Effector memory CD8-positive, alpha-beta T cell (primary cell): ENCODE data around the gene JAGN1.
"Not testable (repeated sequence)": the region's sequence is repeated elsewhere in the genome, so short reads cannot be mapped to it uniquely, and the experiment has no call there.

Source experiments
- ATAC-seq: fragments of 150-1000 bp; cut with Tn5 transposase; replicated peaks from 2 replicates; pipeline ENCODE4 v1.10.0; 2021; ENCODE audit warnings: mild to moderate bottlenecking, moderate library complexity
- DNase-seq, 3 experiments: peaks; one replicate each; pipeline ENCODE4 v3.0.0; 2021
- H3K27ac Mint-ChIP-seq, 2 donors: one replicate each; pipeline ENCODE4 v1.8.0; 2022; ENCODE audit warnings: mild to moderate bottlenecking in 2 of 2, mixed read lengths in 2 of 2, moderate library complexity in 2 of 2
- H3K27me3 Mint-ChIP-seq, 2 donors: one replicate each; pipeline ENCODE4 v1.8.0; 2022; ENCODE audit warnings: mixed read lengths in 2 of 2
- H3K36me3 Mint-ChIP-seq: one replicate; pipeline ENCODE4 v1.8.0; 2022; ENCODE audit warnings: mild to moderate bottlenecking, moderate library complexity, mixed read lengths; ENCODE audit not compliant: insufficient read depth
- H3K4me1 Mint-ChIP-seq, 2 donors: one replicate each; pipeline ENCODE4 v1.8.0; 2022; ENCODE audit warnings: low read depth in 2 of 2, mixed read lengths in 2 of 2
- H3K4me3 Mint-ChIP-seq, 2 donors: one replicate each; pipeline ENCODE4 v1.8.0; 2022; ENCODE audit warnings: mild to moderate bottlenecking in 2 of 2, mixed read lengths in 2 of 2, moderate library complexity in 2 of 2
- H3K9me3 Mint-ChIP-seq, 2 donors: one replicate each; pipeline ENCODE4 v1.8.0; 2022; ENCODE audit warnings: mixed read lengths in 2 of 2

JAGN1 gene

DNA sequence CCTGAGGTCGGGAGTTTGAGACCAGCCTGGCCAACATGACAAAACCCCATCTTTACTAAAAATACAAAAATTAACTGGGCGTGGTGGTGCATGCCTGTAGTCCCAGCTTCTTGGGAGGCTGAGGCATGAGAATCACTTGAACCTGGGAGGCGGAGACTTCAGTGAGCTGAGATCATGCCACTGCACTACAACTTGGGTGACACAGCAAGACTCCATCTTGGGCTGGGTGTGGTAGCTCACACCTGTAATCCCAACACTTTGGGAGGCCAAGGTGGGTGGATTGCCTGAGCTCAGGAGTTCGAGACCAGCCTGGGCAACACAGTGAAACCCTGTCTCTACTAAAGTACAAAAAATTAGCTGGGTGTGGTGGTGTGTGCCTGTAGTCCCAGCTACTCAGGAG lies 14.2 kb upstream of the JAGN1 start:
- not testable (repeated sequence) for H3K27ac Mint-ChIP-seq

GRCh38 chr3:9876991-9877390 lies 13.4 kb upstream of the JAGN1 start:
- peaks cover 3% of the 10 kb centered on the region for H3K36me3 Mint-ChIP-seq
- no peak for ATAC-seq
- no peak overlapping the region for H3K4me3 Mint-ChIP-seq
- DNase-seq = no peak
- no peak overlapping the region for H3K27ac Mint-ChIP-seq
- no peaks in the 10 kb centered on the region for H3K4me1 Mint-ChIP-seq
- H3K27me3 Mint-ChIP-seq = peaks cover 0 to 23% of the 10 kb centered on the region in 2 donors
- H3K9me3 Mint-ChIP-seq = no peaks in the 10 kb centered on the region

More for the DNA sequence above, 14.2 kb upstream of the JAGN1 start:
- H3K9me3 Mint-ChIP-seq, ATAC-seq, H3K36me3 Mint-ChIP-seq, H3K4me1 Mint-ChIP-seq, DNase-seq, H3K4me3 Mint-ChIP-seq: not testable (repeated sequence)
- H3K27me3 Mint-ChIP-seq = peaks cover 0 to 23% of the 10 kb centered on the region in 2 donors

DNA sequence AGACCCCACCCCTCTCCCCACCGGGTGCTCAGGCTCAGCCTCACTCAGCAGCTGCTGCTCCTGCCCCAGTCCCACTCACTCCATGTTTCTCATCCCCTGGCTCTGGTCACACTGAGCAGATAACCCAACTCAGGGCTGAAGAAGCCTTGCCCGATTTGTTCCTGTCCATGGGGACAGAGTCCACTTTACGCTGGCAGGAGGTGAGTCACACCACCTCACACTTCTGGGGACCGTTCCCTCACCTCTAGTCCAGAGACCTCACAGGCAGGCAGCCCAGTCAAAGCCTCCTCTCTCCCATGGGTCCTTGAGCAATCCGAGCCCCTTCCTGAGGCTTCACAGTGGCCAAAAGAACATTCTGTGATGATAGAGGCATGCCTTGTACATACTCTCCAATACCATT lies 11.7 kb upstream of the JAGN1 start:
- DNase-seq (no peak), ATAC-seq (no peak)
- peaks cover 0 to 23% of the 10 kb centered on the region in 2 donors for H3K27me3 Mint-ChIP-seq
- H3K36me3 Mint-ChIP-seq = peaks cover 4% of the 10 kb centered on the region
- no peak overlapping the region for H3K27ac Mint-ChIP-seq
- no peaks in the 10 kb centered on the region for H3K9me3 Mint-ChIP-seq
- H3K4me1 Mint-ChIP-seq = no peaks in the 10 kb centered on the region
- H3K4me3 Mint-ChIP-seq = no peak overlapping the region

DNA sequence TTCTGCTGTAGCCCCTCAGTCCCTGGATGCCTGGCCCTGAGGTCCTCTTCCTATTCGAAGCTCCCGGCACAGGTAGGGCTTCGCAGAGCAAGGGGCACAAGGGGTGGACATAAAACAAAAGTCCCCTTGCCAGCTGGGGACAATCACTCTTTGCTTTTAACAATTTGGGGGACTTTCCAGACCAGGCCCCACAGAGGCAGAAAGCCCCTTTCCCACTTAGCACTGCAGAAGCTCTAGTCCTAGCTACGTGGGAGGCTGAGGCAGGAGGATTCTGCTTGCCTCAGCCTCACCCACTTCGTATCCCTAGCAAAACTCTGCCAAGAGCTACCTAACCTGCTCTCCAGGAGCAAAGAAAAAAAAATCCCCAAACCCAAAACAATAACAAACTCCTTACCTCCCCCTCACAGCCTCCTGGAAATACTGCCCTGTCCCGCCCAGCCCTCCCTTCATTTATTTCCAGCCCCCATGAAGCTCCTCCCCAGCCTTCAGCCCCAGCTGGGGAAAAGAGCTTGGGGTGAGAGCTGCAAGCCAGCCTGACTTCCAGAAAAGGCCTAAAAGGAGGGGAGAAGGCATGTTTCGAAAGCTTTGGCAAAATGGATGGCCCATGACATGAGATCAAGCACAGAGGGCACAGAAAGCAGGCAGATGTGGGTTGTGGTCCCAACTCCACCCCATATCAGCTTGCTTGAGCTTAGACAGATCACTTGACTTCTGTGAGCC lies 10.4 kb upstream of the JAGN1 start, which contains the start of gene CIDEC:
CIDEC (minus strand) TSS at position 424 of the 720 bp plus-strand sequence. CDS start 1,767 bp downstream, outside the sequence.
- H3K9me3 Mint-ChIP-seq = no peaks in the 10 kb centered on the region
- no peaks in the 10 kb centered on the region for H3K4me1 Mint-ChIP-seq
- no peak within 1 kb of the TSS for H3K27ac Mint-ChIP-seq
- H3K27me3 Mint-ChIP-seq = peaks cover 7 to 32% of the 10 kb centered on the region in 2 donors
- ATAC-seq = no peak
- no peak for DNase-seq
- peaks cover 4% of the 10 kb centered on the region for H3K36me3 Mint-ChIP-seq
- no peak within 1 kb of the TSS for H3K4me3 Mint-ChIP-seq

- DNase-seq (no peak), ATAC-seq (no peak)
- no peak overlapping the region for H3K27ac Mint-ChIP-seq
- H3K4me1 Mint-ChIP-seq = no peaks in the 10 kb centered on the region
- H3K36me3 Mint-ChIP-seq = peaks cover 4% of the 10 kb centered on the region
- H3K9me3 Mint-ChIP-seq = no peaks in the 10 kb centered on the region
- H3K4me3 Mint-ChIP-seq = no peak overlapping the region
- peaks cover 7 to 23% of the 10 kb centered on the region in 2 donors for H3K27me3 Mint-ChIP-seq
These were observed 9.0 kb upstream of the JAGN1 start for GRCh38 chr3:9881441-9881840.

DNA sequence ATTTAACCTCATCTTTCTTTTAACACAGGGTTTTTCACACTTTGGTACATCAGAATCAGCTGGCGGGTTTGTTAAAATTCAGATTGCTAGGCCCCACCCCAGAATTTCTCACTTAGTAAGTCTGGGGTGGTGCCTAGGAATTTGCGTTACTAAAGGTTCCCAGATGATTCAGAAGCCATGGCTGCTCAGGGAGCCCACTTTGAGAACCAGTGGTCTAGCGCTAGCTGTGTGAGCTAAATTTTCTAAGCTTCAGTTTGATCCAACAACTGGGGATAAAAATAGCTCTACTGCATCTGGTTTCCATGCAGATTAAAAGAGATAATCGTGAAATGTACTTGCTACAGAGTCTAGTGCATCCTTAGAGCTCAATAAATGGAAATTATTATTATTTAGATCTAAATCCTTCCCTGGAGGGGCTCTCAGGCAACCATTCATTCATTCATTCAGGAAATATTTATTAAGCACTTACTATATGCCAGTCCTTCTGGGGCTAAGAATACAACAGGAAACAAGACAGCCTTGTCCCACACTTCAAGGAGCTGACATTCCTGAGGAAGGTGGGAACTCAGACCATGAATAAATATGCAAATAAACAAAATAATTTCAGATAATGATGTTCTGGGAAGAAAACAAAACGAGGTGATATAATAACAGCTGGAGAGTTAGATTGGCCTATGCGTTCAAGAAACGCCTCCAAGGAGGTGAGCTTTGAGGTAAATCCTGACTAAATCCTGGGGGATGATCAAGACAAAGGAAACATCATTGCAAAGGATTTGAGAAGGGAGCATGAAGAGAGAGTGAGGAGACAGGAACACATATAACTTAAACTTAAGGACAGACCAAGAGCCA lies 6.5 kb upstream of the JAGN1 start:
- no peak for ATAC-seq
- H3K4me3 Mint-ChIP-seq = no peak overlapping the region
- no peaks in the 10 kb centered on the region for H3K9me3 Mint-ChIP-seq

DNA sequence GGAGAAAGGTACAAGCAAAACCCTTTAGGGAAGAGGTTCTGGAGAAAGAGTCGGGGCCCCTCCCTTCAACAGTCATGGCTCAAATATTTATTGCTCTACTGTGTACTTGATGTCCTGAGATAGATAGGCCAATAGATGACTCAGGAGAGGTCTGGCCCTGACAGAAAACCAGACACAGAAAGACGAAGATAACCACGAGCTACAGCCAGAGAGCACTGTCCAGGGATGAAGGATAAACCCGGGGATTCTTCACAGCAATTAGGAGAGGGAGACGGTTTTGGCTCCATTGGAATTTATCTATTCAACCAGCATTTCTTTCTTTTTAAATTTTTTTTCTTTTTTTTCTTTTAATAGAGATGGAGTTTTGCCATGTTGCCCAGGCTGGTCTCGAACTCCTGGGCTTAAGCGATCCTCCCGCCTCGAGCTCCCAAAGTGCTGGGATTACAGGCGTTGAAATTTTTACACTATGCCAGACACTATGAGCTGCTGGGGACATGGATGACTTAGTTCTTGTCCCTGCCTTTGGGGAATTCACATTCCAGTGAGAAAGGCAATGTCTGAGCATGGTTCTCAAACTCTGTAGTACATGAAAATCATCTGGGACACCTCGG lies 5.8 kb upstream of the JAGN1 start:
- no peaks in the 10 kb centered on the region for H3K4me1 Mint-ChIP-seq
- H3K9me3 Mint-ChIP-seq = no peaks in the 10 kb centered on the region
- no peak overlapping the region for H3K27ac Mint-ChIP-seq
- H3K27me3 Mint-ChIP-seq = peaks cover 7 to 14% of the 10 kb centered on the region in 2 donors
- peaks cover 10% of the 10 kb centered on the region for H3K36me3 Mint-ChIP-seq
- DNase-seq = no peak
- no peak for ATAC-seq
- no peak overlapping the region for H3K4me3 Mint-ChIP-seq

More for the DNA sequence above, 6.5 kb upstream of the JAGN1 start:
- H3K4me1 Mint-ChIP-seq = no peaks in the 10 kb centered on the region
- H3K27me3 Mint-ChIP-seq = peaks cover 7 to 17% of the 10 kb centered on the region in 2 donors
- DNase-seq = no peak
- H3K36me3 Mint-ChIP-seq = peaks cover 5% of the 10 kb centered on the region
- H3K27ac Mint-ChIP-seq = no peak overlapping the region

GRCh38 chr3:9886328-9886727 lies 4.1 kb upstream of the JAGN1 start:
- Mint-ChIP-seq H3K27me3 (peaks cover 7 to 9% of the 10 kb centered on the region in 2 donors), H3K27ac (no peak overlapping the region), H3K4me3 (no peak overlapping the region), H3K36me3 (peaks cover 22% of the 10 kb centered on the region), H3K4me1 (peaks cover 4% of the 10 kb centered on the region in 2 donors), H3K9me3 (no peaks in the 10 kb centered on the region)
- no peak for ATAC-seq
- no peak for DNase-seq

GRCh38 chr3:9887480-9887879 lies 2.9 kb upstream of the JAGN1 start:
- ATAC-seq (no peak), DNase-seq (no peak)
- H3K27ac Mint-ChIP-seq = no peak overlapping the region
- peaks cover 22% of the 10 kb centered on the region for H3K36me3 Mint-ChIP-seq
- no peaks in the 10 kb centered on the region for H3K9me3 Mint-ChIP-seq
- H3K27me3 Mint-ChIP-seq = peaks cover 7 to 9% of the 10 kb centered on the region in 2 donors
- no peak overlapping the region for H3K4me3 Mint-ChIP-seq
- H3K4me1 Mint-ChIP-seq = peaks cover 9 to 12% of the 10 kb centered on the region in 2 donors

DNA sequence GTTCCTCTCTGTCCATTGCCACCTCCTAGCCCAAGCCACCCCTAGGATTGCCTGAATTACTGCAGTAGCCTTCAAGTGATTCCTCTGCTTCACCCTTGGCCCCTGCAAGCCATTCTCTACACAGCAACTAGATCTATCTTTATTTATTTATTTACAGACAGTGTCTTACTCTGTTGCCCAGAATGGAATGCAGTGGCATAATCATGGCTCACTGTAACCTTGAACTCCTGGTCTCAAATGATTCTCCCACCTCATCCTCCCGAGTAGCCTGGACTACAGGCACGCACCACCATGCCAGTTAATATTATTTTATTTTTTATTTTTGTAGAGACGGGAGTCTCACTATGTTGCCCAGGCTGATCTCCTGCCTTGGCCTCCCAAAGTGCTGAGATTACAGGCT lies 1.9 kb upstream of the JAGN1 start:
- peaks cover 16 to 20% of the 10 kb centered on the region in 2 donors for H3K4me1 Mint-ChIP-seq
- peaks cover 24% of the 10 kb centered on the region for H3K36me3 Mint-ChIP-seq
- DNase-seq (no peak), ATAC-seq (no peak)
- H3K9me3 Mint-ChIP-seq = no peaks in the 10 kb centered on the region
- peak overlapping the region; percentile 99 for H3K27ac Mint-ChIP-seq
- H3K4me3 Mint-ChIP-seq = no peak overlapping the region
- H3K27me3 Mint-ChIP-seq = peaks cover 7 to 9% of the 10 kb centered on the region in 2 donors

- Mint-ChIP-seq H3K4me1 (peaks cover 19 to 27% of the 10 kb centered on the region in 2 donors), H3K27me3 (peaks cover 3% of the 10 kb centered on the region in 2 donors), H3K9me3 (no peaks in the 10 kb centered on the region), H3K4me3 (peak overlapping the region in 1 of 2 donors; percentile 99), H3K27ac (peak overlapping the region; percentile 99), H3K36me3 (peaks cover 24% of the 10 kb centered on the region)
- ATAC-seq (no peak), DNase-seq (no peak)
These were observed 1.0 kb upstream of the JAGN1 start for GRCh38 chr3:9889405-9889804.

- Mint-ChIP-seq H3K9me3 (no peaks in the 10 kb centered on the region), H3K4me3 (peak overlapping the region; percentile 97 to 99), H3K36me3 (peaks cover 28% of the 10 kb centered on the region), H3K4me1 (peaks cover 28 to 33% of the 10 kb centered on the region in 2 donors), H3K27ac (peak overlapping the region; percentile 99), H3K27me3 (no peaks in the 10 kb centered on the region)
- no peak for DNase-seq
- no peak for ATAC-seq
These were observed 737 bp downstream of the JAGN1 start for GRCh38 chr3:9891072-9891622.

DNA sequence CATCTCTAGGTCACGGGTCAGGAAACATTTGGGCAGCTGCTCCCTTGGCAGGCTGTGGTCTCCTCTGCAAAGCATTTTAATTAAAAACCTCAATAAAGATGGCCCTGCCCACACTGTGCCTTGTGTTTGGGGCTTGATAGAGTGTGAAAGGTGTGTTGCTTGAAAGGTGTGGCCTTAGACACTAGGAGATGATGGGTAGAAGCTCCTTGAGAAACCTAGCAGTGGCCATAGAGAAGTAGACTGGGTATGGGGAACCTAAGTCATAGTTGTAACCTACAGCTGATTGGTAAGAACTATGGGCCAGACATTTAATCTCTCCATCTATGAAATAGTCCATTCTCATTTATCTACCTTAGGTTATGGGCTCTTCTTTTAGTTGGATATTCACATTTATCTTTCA lies 3.3 kb downstream of the JAGN1 start:
- DNase-seq (no peak), ATAC-seq (no peak)
- H3K4me1 Mint-ChIP-seq = peaks cover 33 to 42% of the 10 kb centered on the region in 2 donors
- H3K36me3 Mint-ChIP-seq = peaks cover 28% of the 10 kb centered on the region
- H3K27me3 Mint-ChIP-seq = no peaks in the 10 kb centered on the region
- H3K27ac Mint-ChIP-seq = peak overlapping the region in 1 of 2 donors; percentile 66
- H3K4me3 Mint-ChIP-seq = no peak overlapping the region
- no peaks in the 10 kb centered on the region for H3K9me3 Mint-ChIP-seq
